Peyer's patch (tissue), 4 donors: ENCODE measurements around the gene PTPRM.

ENCODE experiments used
- POLR2A ChIP-seq, 2 donors: fragments of 450-650 bp; IDR thresholded peaks; one replicate each; pipeline ENCODE4 v1.5.1; 2017; ENCODE audit warnings: antibody characterized with exemption in 2 of 2, mild to moderate bottlenecking in 2 of 2, moderate library complexity in 2 of 2
- TF ChIP-seq, protein P1 (sequence below), 6 experiments: fragments of 450-650 bp in 4 of 6; fragments of 200-600 bp in 2 of 6; sonication (generic) in 1 of 6; IDR thresholded peaks; one replicate each; pipeline ENCODE4 v1.5.1; 2017 to 2019; ENCODE audit warnings: antibody characterized with exemption in 6 of 6, mild to moderate bottlenecking in 3 of 6, moderate library complexity in 1 of 6

DNA sequence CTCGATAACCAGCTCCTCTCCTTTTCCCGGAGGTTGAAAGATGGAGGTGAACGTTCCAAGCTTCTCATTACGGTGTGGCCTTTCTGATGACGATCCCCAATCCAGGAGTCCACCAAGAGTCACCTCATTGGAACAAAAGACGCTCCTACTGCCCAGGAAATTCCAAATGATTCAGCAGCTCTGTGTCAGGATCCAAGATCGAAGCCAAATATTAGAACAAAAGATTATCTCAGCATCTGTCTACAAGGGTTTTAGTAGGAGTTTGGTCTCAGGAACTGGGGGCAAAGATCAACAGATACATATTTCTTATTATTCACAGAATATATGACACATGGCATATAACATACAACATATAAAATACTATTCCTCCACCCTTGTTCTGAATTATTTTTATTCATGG is 881.0 kb downstream of the PTPRM start:
- no peak for TF ChIP-seq POLR2A (IDR thresholded peaks at IDR 0.05)
- TF ChIP-seq, protein P1, sequence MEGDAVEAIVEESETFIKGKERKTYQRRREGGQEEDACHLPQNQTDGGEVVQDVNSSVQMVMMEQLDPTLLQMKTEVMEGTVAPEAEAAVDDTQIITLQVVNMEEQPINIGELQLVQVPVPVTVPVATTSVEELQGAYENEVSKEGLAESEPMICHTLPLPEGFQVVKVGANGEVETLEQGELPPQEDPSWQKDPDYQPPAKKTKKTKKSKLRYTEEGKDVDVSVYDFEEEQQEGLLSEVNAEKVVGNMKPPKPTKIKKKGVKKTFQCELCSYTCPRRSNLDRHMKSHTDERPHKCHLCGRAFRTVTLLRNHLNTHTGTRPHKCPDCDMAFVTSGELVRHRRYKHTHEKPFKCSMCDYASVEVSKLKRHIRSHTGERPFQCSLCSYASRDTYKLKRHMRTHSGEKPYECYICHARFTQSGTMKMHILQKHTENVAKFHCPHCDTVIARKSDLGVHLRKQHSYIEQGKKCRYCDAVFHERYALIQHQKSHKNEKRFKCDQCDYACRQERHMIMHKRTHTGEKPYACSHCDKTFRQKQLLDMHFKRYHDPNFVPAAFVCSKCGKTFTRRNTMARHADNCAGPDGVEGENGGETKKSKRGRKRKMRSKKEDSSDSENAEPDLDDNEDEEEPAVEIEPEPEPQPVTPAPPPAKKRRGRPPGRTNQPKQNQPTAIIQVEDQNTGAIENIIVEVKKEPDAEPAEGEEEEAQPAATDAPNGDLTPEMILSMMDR (IDR thresholded peaks at IDR 0.05): no peak
